Subcutaneous adipose tissue (tissue), 4 donors: ENCODE measurements around the gene SLC9A3. TPM values are rescaled to one million over a fixed set of nuclear protein-coding genes. Genes with fewer than 3 reads are reported as not detected.

ENCODE experiments used
- total RNA-seq, 4 donors: library from RNA; depleted of rRNA; stranded (reverse); fragments of >200 nt; gene quantifications; one replicate each; pipeline ENCODE4 v1.1.0, GENCODE V29; 2016
- TF ChIP-seq, protein P1 (sequence below): fragments of 450-650 bp; IDR thresholded peaks from one replicate; pipeline ENCODE4 v1.5.1; 2016; ENCODE audit warnings: low read depth, mild to moderate bottlenecking, control low read depth, antibody characterized with exemption, moderate library complexity

Gene SLC9A3
- total RNA-seq, 4 donors from 2014 or later, result 1.3 to 2.3 (median 1.6) TPM

DNA sequence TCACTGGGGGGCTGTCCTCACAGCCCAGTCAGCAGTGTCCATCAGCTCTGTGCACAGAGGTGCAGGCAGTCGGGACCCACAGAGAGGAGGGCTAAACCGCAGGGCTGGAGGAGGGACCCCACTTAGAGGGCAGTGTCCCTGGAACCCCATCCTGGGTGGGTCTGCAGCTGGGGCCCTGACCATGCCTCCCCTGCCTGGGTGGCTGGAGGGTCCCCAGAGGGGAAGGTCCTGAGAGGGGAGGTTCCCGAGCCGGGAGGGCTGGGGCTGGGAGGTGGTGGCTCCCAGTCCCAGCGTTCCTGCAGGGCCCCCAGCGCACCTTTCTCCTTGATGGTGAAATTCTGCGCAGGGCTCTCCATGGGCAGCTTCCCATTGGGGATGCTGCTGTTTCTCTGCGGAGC, 48.5 kb downstream of the SLC9A3 start:
- TF ChIP-seq, protein P1, sequence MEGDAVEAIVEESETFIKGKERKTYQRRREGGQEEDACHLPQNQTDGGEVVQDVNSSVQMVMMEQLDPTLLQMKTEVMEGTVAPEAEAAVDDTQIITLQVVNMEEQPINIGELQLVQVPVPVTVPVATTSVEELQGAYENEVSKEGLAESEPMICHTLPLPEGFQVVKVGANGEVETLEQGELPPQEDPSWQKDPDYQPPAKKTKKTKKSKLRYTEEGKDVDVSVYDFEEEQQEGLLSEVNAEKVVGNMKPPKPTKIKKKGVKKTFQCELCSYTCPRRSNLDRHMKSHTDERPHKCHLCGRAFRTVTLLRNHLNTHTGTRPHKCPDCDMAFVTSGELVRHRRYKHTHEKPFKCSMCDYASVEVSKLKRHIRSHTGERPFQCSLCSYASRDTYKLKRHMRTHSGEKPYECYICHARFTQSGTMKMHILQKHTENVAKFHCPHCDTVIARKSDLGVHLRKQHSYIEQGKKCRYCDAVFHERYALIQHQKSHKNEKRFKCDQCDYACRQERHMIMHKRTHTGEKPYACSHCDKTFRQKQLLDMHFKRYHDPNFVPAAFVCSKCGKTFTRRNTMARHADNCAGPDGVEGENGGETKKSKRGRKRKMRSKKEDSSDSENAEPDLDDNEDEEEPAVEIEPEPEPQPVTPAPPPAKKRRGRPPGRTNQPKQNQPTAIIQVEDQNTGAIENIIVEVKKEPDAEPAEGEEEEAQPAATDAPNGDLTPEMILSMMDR, result no peak

DNA sequence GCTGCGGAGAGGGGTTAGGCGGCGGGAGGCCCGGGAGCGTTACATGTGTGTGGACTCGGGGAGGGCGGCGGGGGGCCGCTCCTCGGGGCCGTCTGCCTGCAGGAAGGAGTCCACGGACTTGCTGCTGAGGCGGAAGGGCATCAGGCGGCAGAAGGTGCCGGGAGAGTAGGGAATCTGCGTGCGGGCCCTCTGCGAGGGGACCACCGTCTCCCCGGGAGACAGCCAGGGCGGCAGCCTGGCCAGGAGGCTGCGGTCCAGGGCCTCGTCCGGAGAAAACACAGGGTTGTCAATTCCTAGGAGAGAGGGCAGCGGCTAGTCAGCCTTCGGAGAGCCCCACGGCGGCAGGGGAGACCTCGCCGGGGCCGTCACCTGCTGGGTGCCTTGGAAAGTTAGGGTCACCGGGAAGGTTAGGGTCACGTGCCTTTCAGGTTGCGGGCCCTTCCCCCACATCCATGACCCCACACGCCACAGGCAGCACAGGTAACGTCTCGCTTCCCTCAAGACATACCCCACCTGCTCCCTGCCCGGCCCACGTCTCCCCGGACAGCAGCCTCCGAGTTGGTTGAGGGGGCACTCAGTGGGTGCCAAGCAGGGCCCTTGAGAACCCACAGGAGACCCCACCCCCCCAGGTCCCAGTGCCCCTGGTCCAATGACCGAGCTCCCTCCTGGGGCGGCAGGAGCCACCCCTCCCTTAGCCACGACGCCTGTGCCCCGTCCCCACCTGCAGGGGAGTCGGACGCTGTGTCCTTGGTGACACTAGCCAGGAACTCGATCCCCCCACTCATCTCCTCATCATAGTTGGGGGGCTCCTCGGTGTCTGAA, 49.2 kb downstream of the SLC9A3 start:
- TF ChIP-seq, protein P1, result no peak

DNA sequence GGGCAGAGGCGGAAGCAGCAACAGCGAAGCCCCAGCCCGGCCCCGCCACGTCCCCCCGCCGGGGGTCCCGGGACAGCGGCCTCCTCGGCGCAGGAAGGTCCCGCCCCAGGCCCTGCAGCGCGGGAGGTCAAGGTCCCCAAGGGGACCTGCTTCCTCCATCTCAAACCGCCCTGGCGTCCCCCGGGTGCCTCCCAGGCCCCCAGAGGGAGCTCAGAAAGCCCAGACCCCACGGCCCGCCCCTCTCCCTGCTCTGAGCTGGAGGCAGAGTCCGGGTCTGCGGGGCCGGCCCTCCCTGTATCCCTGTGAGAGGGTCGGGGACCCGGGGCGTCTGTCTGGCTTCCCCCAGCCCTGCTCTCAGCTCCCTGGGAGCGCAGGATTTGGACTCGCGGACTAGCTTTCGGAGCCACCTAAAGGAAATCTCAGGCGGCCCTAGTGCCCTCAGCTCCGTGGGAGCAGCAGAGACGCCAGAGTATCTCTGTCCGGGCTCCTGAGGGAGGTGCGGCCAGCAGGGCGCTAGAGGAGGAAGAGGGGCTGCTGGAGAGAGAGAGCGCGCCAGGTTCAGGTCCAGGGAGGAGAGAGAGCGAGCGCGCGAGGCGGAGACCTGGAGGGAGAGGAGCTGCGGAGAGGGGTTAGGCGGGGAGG, 50.6 kb downstream of the SLC9A3 start:
- TF ChIP-seq, protein P1, result no peak

DNA sequence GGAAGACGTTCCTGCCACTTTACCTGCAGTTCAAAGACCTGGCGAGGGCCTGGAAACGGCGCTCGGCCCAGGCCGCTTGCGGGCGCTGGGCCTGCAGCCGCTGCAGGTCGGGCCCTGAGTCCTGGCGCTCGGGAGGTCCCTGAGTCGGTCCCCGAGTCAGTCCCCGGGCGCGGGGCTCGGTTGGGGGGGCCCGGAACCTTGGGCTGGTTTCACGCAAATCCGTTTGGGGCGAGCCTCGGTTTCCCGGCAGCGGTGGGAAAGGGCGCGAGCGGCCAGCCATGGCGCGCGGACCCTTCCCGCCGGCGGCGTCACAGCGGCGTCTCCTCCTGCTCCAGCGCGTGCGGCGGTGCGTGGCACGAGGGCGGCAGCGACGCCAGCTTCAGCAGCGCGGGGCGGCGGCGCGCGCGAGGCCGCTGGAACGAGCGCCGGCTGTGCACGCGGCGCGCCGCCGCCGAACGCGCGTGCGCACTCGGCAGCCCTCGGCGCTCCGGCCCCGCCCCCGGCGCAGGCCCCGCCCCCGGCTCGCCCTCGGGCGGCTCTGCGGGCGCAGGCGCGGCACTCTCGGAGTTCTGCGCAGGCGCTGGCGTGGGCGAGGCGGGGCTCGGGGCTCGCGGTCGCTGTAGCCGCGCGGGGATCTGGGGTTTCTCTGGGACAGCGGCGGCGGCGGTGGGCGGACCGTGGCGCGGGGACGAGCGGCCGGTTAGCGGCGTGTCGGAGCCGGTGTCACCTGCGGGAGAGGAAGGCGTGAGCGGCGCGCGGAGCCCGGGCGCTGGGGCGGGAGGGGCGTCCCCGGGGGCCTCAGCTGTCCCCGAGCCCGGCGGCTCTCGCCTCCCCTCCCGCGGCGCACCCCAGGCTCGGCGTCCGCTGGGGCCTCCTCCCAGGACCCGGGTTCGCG, 51.3 kb downstream of the SLC9A3 start:
- TF ChIP-seq, protein P1, result no peak

DNA sequence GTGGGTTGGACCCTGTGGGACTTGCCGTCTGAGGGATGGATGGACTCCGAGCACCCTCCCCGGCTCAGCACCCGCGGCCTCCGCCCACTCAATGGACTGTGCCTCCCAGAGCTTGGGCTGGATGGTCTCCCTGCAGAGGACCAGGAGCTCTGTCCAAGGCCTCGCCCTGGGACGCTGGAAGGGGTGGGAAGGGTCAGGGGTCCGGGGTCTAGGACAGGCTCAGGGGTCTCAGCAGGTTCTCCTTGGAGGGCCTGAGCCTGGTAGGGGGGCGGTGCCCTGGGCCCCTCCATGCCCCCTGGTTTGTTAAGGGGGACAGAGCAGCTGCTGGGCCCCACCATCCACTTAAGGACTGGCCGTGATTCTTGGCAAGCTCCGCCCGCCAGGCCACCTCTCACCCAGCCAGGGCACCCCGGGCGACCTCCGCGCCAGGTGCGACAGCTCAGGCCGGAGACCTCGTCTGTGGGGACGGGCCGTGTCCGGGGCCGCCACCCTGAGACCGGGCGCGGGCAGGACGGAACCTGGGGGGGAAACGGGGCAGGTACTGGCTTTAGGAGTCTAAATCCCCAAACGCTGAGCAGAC, 52.1 kb downstream of the SLC9A3 start:
- TF ChIP-seq, protein P1, result no peak

DNA sequence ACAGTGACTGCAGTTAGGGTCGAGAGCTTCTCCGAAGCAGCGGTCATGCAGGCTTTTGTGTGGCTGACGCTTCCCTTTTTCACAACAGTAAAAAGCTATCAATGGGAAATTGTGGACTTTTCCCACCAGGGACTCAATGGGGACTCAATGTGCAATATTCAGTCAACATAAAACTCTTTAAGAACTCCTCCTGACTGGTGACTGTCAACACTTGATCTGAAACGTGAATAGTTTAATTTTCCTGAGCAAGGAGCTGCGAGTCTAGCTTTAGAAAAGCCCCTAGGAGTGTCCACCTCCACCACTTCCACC, 52.5 kb downstream of the SLC9A3 start:
- TF ChIP-seq, protein P1, result no peak
